H9 (cell line): ENCODE measurements around the gene DOCK2. TPM values are rescaled to one million over a fixed set of nuclear protein-coding genes. Genes with fewer than 3 reads are reported as not detected.

Source experiments
- DNase-seq: peaks from one replicate; pipeline ENCODE4 v3.0.0-alpha.2; 2017
- H2AFZ ChIP-seq: one replicate; pipeline ENCODE4 v1.6.1; 2013; ENCODE audit warnings: mild to moderate bottlenecking, low read length, control low read depth, moderate library complexity
- H2AK5ac ChIP-seq: 2 replicates; pipeline ENCODE4 v1.6.1; 2013; ENCODE audit warnings: low read length, control low read depth, mixed read lengths; ENCODE audit not compliant: insufficient read length
- H2BK120ac ChIP-seq: one replicate; pipeline ENCODE4 v1.6.1; 2013; ENCODE audit warnings: low read depth, mild to moderate bottlenecking, low read length, control low read depth, inconsistent platforms; ENCODE audit not compliant: poor library complexity, severe bottlenecking
- H2BK12ac ChIP-seq: 2 replicates; pipeline ENCODE4 v1.6.1; 2013; ENCODE audit warnings: low read length, control low read depth, mixed read lengths, low read depth; ENCODE audit not compliant: insufficient read length
- H2BK15ac ChIP-seq: 2 replicates; pipeline ENCODE4 v1.6.1; 2013; ENCODE audit warnings: low read depth, low read length, control low read depth
- H2BK20ac ChIP-seq: one replicate; pipeline ENCODE4 v1.6.1; 2013; ENCODE audit warnings: low read depth, mild to moderate bottlenecking, low read length, control low read depth, inconsistent platforms; ENCODE audit not compliant: poor library complexity, severe bottlenecking
- H2BK5ac ChIP-seq: 2 replicates; pipeline ENCODE4 v1.6.1; 2013; ENCODE audit warnings: low read length, control low read depth, mixed read lengths; ENCODE audit not compliant: insufficient read length
- H3K14ac ChIP-seq: 2 replicates; pipeline ENCODE4 v1.6.1; 2013; ENCODE audit warnings: low read length, control low read depth; ENCODE audit not compliant: insufficient read depth
- H3K18ac ChIP-seq: 2 replicates; pipeline ENCODE4 v1.6.1; 2013; ENCODE audit warnings: low read depth, mild to moderate bottlenecking, mixed read lengths, low read length, control low read depth; ENCODE audit not compliant: insufficient read length
- H3K23ac ChIP-seq: 2 replicates; pipeline ENCODE4 v1.6.1; 2013; ENCODE audit warnings: low read length, control low read depth, mixed read lengths, low read depth; ENCODE audit not compliant: insufficient read length
- H3K23me2 ChIP-seq: 2 replicates; pipeline ENCODE4 v1.6.1; 2013; ENCODE audit warnings: low read depth, mild to moderate bottlenecking, mixed read lengths, low read length, control low read depth; ENCODE audit not compliant: insufficient read length, poor library complexity, severe bottlenecking
- H3K27ac ChIP-seq: 2 replicates; pipeline ENCODE4 v1.5.1; 2013; ENCODE audit warnings: low read length, control low read depth, mixed read lengths, low read depth; ENCODE audit not compliant: insufficient read length
- H3K27me3 ChIP-seq: 2 replicates; pipeline ENCODE4 v1.6.1; 2013; ENCODE audit warnings: low read length, control low read depth, inconsistent platforms; ENCODE audit not compliant: insufficient read depth
- H3K4ac ChIP-seq: 2 replicates; pipeline ENCODE4 v1.6.1; 2013; ENCODE audit warnings: low read depth, mild to moderate bottlenecking, control low read depth, inconsistent platforms, low read length, moderate library complexity
- H3K4me1 ChIP-seq: 2 replicates; pipeline ENCODE4 v1.6.1; 2013; ENCODE audit warnings: low read length, control low read depth, inconsistent platforms; ENCODE audit not compliant: insufficient read depth
- H3K4me2 ChIP-seq: 2 replicates; pipeline ENCODE4 v1.6.1; 2013; ENCODE audit warnings: low read length, control low read depth, mixed read lengths; ENCODE audit not compliant: insufficient read length, insufficient read depth
- H3K56ac ChIP-seq: 2 replicates; pipeline ENCODE4 v1.6.1; 2013; ENCODE audit warnings: low read depth, mild to moderate bottlenecking, mixed read lengths, low read length, control low read depth; ENCODE audit not compliant: insufficient read length
- H3K79me1 ChIP-seq: 2 replicates; pipeline ENCODE4 v1.6.1; 2013; ENCODE audit warnings: low read depth, mild to moderate bottlenecking, moderate library complexity, low read length, control low read depth, inconsistent platforms; ENCODE audit not compliant: insufficient read depth, poor library complexity, severe bottlenecking
- H3K79me2 ChIP-seq: 2 replicates; pipeline ENCODE4 v1.6.1; 2013; ENCODE audit warnings: low read length, control low read depth, inconsistent platforms; ENCODE audit not compliant: insufficient read depth
- H3K9ac ChIP-seq: 2 replicates; pipeline ENCODE4 v1.6.1; 2013; ENCODE audit warnings: low read length, control low read depth, mixed read lengths; ENCODE audit not compliant: insufficient read length; ENCODE audit errors: extremely low read depth
- H3K9me3 ChIP-seq: one replicate; pipeline ENCODE4 v1.6.1; 2013; ENCODE audit warnings: low read depth, low read length, inconsistent platforms; ENCODE audit not compliant: control insufficient read depth
- H3T11ph ChIP-seq: one replicate; pipeline ENCODE4 v1.6.1; 2013; ENCODE audit warnings: mild to moderate bottlenecking, low read length, control low read depth, inconsistent platforms
- H4K20me1 ChIP-seq: one replicate; pipeline ENCODE4 v1.6.1; 2013; ENCODE audit not compliant: control insufficient read depth, insufficient read length, insufficient read depth
- H4K5ac ChIP-seq: 2 replicates; pipeline ENCODE4 v1.6.1; 2013; ENCODE audit warnings: low read depth, mild to moderate bottlenecking, mixed read lengths, low read length, control low read depth; ENCODE audit not compliant: insufficient read length
- H4K8ac ChIP-seq: replicated peaks from 2 replicates; pipeline ENCODE4 v1.6.1; 2013; ENCODE audit warnings: low read length, control low read depth, mixed read lengths, low read depth; ENCODE audit not compliant: insufficient read length
- H4K91ac ChIP-seq: 2 replicates; pipeline ENCODE4 v1.6.1; 2013; ENCODE audit warnings: low read depth, mild to moderate bottlenecking, moderate library complexity, mixed read lengths, low read length, control low read depth; ENCODE audit not compliant: insufficient read length
- H3K27ac Mint-ChIP-seq, 3 experiments: 2 replicates in 2 of 3; 3 replicates in 1 of 3; pipeline ENCODE4 v1.8.0; 2020 to 2021; ENCODE audit warnings: mixed read lengths in 3 of 3, mild to moderate bottlenecking in 1 of 3, moderate library complexity in 1 of 3
- H3K27me3 Mint-ChIP-seq: 2 replicates; pipeline ENCODE4 v1.8.0; 2021; ENCODE audit warnings: low read depth, mild to moderate bottlenecking, moderate library complexity, mixed read lengths
- H3K36me3 Mint-ChIP-seq, 3 experiments: 2 replicates in 2 of 3; 3 replicates in 1 of 3; pipeline ENCODE4 v1.8.0; 2020 to 2021; ENCODE audit warnings: low read depth in 3 of 3, mixed read lengths in 3 of 3; ENCODE audit not compliant: insufficient read depth in 1 of 3
- H3K4me1 Mint-ChIP-seq, 2 experiments: 2 replicates each; pipeline ENCODE4 v1.8.0; 2020; ENCODE audit warnings: mixed read lengths in 2 of 2
- H3K4me3 Mint-ChIP-seq, 2 experiments: 2 replicates in 1 of 2; 3 replicates in 1 of 2; pipeline ENCODE4 v1.8.0; 2020 to 2021; ENCODE audit warnings: mild to moderate bottlenecking in 2 of 2, mixed read lengths in 2 of 2, moderate library complexity in 1 of 2
- H3K9me3 Mint-ChIP-seq, 2 experiments: 2 replicates in 1 of 2; 3 replicates in 1 of 2; pipeline ENCODE4 v1.8.0; 2020; ENCODE audit warnings: mild to moderate bottlenecking in 2 of 2, mixed read lengths in 2 of 2, moderate library complexity in 1 of 2
- WGBS: extraction: QIAGEN DNeasy Blood & Tissue Kit; methylation state at CpG from one replicate; pipeline ENCODE4 v1.1.7; 2013; ENCODE audit warnings: missing lambda C conversion rate, low lambda C conversion rate, mixed read lengths; ENCODE audit not compliant: insufficient read length; ENCODE audit errors: extremely low coverage; 5-methylcytosine and 5-hydroxymethylcytosine counted together
- total RNA-seq: library from RNA; stranded (reverse); gene quantifications from 2 replicates; pipeline ENCODE4 v1.2.1, GENCODE V29; 2021
- TF ChIP-seq, protein P1 (sequence below): fragments of 200-600 bp; sonication (generic); conservative IDR thresholded peaks from 3 replicates; pipeline ENCODE4 v1.8.0; 2021; ENCODE audit warnings: antibody characterized with exemption, mild to moderate bottlenecking

Gene DOCK2
- total RNA-seq, 1 experiment from 2014 or later, result 7.8 TPM

DNA sequence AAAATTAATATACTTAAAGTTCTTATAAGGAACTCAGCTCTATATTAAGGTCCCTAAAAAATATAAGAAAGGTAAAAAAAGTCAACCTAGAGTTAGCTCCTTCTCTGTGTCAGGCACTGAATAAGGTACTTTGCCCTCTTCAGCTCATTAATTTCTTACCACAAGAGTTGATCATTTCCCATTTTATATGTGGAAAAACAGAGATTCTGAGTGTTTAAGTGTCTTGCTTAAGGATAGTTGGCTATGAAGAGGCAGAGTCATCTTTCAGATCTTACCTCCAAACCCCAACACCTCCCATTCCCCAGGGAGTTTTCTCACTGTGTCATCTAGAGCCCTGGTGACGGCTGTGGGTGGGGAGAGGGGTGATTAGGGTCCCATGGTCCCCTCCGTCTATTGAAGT is 302.7 kb downstream of the DOCK2 start:
- no peak overlapping the region for H3K4me2 ChIP-seq
- H2BK20ac ChIP-seq, result no peak overlapping the region
- DNase-seq, result no peak
- no peaks in the 10 kb centered on the region for H3K27me3 ChIP-seq
- Mint-ChIP-seq H3K27me3 (peaks cover under 1% of the 10 kb centered on the region), H3K36me3 (no peaks in the 10 kb centered on the region), H3K4me3 (no peak overlapping the region), H3K4me1 (peaks cover under 1 to 4% of the 10 kb centered on the region in 2 experiments; a peak in 3 of 4 replicates), H3K9me3 (no peaks in the 10 kb centered on the region), H3K27ac (no peak overlapping the region)
- no peaks in the 10 kb centered on the region for H3K79me2 ChIP-seq
- no peak overlapping the region for H3K4ac ChIP-seq
- no peak overlapping the region for H2BK12ac ChIP-seq
- no peak overlapping the region for H2AFZ ChIP-seq
- no peaks in the 10 kb centered on the region for H3K4me1 ChIP-seq
- H3K79me1 ChIP-seq, result no peaks in the 10 kb centered on the region
- H4K20me1 ChIP-seq, result no peaks in the 10 kb centered on the region
- no peak overlapping the region for H3K14ac ChIP-seq
- no peaks in the 10 kb centered on the region for H3K9me3 ChIP-seq
- H3K23me2 ChIP-seq, result no peaks in the 10 kb centered on the region
- H4K8ac ChIP-seq, result no peak overlapping the region
- H3K18ac ChIP-seq, result no peak overlapping the region
- TF ChIP-seq, protein P1, sequence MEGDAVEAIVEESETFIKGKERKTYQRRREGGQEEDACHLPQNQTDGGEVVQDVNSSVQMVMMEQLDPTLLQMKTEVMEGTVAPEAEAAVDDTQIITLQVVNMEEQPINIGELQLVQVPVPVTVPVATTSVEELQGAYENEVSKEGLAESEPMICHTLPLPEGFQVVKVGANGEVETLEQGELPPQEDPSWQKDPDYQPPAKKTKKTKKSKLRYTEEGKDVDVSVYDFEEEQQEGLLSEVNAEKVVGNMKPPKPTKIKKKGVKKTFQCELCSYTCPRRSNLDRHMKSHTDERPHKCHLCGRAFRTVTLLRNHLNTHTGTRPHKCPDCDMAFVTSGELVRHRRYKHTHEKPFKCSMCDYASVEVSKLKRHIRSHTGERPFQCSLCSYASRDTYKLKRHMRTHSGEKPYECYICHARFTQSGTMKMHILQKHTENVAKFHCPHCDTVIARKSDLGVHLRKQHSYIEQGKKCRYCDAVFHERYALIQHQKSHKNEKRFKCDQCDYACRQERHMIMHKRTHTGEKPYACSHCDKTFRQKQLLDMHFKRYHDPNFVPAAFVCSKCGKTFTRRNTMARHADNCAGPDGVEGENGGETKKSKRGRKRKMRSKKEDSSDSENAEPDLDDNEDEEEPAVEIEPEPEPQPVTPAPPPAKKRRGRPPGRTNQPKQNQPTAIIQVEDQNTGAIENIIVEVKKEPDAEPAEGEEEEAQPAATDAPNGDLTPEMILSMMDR, result no peak
- no peak overlapping the region for H3K9ac ChIP-seq
- H4K91ac ChIP-seq, result no peak overlapping the region
- no peak overlapping the region for H2BK15ac ChIP-seq
- WGBS, result no CpG with 5 or more reads among the region's 2 CpGs
- no peak overlapping the region for H3K23ac ChIP-seq
- H2AK5ac ChIP-seq, result no peak overlapping the region
- H2BK120ac ChIP-seq, result no peak overlapping the region
- no peak overlapping the region for H3K56ac ChIP-seq
- H3K27ac ChIP-seq, result no peak overlapping the region
- H2BK5ac ChIP-seq, result no peak overlapping the region
- no peak overlapping the region for H3T11ph ChIP-seq
- H4K5ac ChIP-seq, result no peak overlapping the region
